ENCODE measurements around the gene PRRX2.

The PRRX2 gene

DNA sequence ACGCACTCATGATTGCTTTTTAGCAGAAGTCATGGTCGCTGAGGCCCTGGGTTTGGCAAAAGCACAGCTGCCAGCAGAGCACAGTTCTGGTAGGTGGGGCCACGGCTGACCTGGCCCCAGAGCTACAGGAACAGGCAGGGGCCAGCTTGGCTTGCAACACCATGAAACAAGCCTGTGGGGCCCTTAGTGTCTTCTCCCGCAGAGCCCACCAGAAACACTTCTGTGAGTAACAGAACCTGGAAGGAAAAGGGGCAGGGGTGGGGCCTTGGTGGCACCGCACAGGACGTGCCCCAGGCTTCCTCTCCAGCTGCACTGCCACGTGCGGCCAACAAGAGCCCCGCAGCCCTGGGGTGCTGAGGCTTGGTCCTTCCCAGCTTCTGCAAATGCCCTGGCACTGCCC, 28.3 kb upstream of the PRRX2 start:
- DNase-seq = no peak

GRCh38 chr9:129637673-129638439, 27.6 kb upstream of the PRRX2 start:
- no peak for DNase-seq

DNA sequence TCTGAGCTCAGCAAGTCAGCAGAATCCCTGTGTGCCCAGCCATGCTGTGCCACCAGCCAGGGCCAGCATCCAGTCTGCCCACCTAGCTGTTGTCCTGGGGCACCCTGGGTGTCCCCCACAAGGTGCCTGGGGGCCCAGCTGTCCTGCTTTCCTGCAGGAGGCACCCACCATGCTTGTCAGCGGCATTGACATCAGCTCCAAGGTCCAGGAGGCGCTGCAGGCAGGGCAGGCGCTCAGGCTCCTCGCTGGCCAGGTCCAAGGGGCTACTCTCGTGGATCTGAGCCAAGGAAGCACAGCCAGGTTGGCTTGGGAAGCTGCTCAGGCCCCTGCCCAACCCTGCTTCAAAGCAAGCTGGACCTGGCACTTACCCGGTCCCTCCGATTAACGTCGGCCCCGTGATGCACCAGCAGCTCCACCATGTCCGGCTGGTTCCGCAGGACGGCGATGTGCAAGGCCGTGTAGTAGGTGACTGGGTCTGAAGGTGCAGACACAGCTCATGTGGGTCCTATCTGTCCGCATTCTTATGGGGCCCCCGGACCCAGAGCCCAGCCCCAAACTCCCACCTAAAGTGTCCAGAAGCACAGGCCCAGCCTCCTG, 26.3 kb upstream of the PRRX2 start:
- DNase-seq = no peak

DNA sequence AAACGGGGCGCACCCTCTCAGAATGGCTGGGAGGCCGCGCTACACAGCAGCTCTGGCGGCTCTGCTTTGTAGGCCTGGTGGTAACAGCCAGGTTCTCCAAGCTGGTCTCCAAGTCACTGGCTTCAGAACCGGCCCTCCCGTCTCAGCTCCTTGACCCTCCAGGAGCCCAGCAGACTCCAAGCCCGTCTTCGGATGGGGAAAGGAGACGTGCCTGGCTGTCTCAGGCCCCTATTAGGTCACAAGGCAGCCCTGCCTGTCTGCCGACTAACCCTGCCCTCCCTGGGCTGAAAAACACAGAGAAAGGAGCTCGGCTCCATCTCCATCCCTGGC, 25.7 kb upstream of the PRRX2 start:
- no peak for DNase-seq

GRCh38 chr9:129640086-129640870, 25.2 kb upstream of the PRRX2 start:
- DNase-seq = no peak

DNA sequence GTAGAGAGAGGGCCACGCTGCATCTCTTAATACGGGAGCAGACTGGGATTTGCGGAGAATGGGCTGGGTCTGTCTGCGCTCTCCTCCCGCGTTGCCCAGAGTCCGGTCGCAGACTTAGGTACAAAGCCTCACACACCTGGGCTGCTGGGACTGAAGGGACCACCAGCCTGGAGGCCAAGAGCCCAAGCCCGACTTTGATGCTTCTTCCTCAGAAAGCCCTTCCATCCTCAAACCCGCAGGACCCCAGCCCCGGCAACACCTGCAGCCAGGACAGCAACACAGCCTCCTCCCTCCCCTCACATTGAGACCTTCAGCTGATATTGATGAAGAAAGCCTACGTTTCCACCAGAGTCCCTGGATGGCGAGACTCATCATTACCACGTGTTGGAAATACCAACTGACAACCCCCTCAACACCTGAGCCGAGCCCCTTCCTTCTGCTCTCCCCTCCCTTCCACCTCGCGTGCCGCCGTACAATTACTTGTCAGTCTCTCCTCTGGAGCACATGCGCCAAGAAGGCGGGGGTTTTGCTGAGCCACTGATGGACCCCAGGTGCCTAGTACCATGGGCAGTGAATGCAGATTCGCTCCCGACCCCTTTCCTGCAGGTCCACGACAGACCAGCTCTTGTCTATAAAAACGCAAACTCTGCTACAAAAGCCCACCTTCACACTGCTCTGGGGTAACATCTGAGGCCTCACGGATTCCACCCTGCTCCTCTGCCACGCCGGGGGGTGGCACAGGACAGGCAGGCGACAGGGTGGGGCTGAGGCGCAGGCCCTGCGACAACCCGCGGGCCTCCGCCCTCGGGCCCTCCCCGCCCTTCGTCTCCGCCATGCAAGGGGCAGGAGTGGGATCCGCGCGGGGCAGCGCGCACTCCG, 24.3 kb upstream of the PRRX2 start:
- no peak for DNase-seq

DNA sequence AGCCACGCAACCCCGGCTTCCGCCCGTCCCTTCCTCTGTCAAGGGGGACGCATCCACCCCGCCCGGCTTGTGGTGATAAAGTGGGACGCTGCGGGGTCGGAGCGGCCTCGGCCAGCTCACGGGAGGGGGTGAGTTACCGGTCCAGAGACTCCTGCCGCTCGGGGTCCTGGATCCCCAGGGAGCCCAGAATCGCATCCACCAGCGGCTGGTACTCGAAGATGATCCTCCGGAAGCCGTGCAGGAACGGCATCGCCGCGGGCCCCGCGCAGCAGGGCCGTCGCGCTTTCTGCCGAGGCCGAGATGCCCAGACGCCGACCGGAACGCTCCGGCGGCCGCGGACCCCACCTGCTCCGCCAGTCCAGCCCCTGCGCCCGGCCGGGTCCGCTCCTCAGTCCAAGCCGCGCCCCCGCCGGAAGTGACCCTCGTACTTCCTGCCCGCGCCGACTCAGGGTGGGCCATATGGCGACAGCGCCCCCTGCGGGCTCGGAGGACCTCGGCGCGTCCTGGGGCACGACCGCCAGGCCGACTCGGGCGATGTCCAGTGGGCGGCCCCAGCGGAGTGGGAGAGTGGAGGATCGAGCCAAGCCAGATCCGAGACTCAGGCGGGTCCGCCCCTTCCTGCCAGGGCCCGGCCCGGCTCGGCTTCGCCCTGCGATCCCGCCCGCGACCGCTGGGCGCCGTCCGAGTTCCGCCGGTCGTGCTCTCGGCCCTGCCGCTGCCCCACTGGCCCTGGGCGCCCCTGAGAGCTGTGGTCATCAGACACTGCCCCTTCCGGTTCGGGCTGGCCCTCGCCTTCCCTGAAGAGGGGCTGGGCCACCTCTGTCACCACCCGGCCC, 23.5 kb upstream of the PRRX2 start, which contains the start of gene ASB6:
ASB6 (minus strand) TSS at position 402 of the 836 bp plus-strand sequence; CDS start at position 250, 152 bp downstream.
- peak; percentile 86 for DNase-seq

- DNase-seq = no peak
Observed at GRCh38 chr9:129643706-129644105, 21.7 kb upstream of the PRRX2 start.

DNA sequence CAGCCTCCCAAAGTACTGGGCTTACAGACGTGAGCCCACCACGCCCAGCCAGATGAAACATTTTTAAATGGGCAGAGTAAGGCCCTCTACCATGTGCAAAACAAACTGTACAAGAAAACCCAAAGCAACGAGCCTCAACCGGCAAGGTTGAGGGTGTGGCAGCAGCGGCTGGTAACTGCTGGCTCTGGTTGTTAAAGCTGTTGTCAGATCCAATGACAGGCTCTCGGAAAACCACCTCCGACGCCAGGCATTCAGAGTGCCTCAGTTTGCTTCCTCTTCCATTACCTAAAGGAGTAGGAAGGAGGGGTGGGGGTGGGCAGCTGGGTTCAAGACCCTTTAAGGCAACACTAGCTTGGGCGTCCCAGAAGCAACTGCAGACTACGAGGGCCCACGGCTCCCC, 21.1 kb upstream of the PRRX2 start:
- no peak for DNase-seq

DNA sequence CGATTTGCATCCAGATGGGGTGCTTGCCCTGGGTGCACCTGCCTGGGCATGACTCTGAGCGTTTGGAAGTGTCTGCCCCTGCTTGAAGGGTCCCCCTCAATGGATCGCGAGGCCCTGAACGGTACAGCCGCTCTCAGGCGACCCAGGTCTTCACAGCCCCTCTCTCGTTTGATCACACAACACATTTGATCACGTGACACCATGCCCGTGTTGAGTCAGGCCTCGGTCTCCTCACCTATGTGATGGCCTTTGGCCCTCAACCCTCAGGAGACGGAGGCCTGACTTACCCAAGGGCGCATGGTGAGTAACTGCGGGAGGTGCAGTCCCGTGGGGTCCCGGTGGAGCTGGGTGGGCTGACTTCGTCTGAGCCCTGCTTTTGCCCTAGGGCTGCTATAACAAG, 20.5 kb upstream of the PRRX2 start:
- no peak for DNase-seq

DNA sequence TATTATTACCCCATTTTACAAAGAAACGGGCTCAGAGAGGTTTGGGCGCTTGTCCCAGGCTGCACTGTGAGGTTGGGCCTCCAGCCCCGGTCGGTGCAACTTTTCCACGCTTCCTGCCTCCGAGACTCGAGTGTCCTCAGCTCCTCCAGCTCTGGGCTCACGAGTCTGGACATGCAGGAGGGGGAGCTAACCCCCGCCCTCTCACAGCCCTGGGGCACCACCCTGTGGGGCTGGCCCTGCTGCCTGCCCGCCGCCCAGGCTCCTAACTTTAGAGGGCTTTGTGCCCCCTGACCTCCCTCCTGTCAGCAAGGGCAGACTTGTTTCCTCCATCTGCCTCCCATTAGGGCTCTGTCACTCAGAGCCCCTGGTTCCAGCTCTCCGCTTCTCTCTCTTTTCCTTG, 19.2 kb upstream of the PRRX2 start:
- no peak for DNase-seq

GRCh38 chr9:129646654-129647053, 18.8 kb upstream of the PRRX2 start:
- no peak for DNase-seq

DNA sequence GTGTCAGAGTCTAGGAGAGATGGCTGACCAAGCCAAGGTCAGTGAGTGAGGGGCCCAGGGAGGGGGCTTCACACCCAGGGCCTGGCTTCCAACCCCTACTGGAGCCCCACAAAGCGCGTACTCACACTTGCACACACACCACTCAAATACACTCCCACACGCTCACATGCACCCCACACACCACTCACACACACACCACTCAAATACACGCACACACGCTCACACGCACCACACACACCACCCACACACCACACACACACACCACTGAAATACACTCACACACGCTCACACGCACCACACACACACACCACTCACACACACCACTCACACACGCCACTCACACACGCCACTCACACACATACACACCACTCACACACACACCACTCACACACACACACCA, 17.8 kb upstream of the PRRX2 start:
- no peak for DNase-seq

- DNase-seq = no peak
Observed at GRCh38 chr9:129648092-129648763, 17.2 kb upstream of the PRRX2 start.

DNA sequence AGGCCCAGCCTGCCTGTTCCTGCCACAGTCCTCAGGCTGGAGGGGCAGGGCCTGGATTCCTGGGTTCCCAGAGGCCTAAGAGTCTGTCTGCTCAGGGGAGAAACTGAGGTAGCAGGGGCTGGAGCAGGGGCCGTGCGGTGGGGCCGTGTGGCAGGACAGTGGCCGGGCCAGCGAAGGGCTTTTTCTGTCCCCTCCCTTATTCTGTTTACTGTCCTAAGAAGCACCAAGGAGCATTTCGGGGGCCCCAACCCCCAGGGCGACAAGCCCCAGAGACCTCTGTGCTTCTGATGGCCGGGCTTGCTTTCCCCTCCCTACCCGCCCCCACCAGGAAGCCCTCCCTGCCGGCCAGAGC, 16.7 kb upstream of the PRRX2 start:
- no peak for DNase-seq

DNA sequence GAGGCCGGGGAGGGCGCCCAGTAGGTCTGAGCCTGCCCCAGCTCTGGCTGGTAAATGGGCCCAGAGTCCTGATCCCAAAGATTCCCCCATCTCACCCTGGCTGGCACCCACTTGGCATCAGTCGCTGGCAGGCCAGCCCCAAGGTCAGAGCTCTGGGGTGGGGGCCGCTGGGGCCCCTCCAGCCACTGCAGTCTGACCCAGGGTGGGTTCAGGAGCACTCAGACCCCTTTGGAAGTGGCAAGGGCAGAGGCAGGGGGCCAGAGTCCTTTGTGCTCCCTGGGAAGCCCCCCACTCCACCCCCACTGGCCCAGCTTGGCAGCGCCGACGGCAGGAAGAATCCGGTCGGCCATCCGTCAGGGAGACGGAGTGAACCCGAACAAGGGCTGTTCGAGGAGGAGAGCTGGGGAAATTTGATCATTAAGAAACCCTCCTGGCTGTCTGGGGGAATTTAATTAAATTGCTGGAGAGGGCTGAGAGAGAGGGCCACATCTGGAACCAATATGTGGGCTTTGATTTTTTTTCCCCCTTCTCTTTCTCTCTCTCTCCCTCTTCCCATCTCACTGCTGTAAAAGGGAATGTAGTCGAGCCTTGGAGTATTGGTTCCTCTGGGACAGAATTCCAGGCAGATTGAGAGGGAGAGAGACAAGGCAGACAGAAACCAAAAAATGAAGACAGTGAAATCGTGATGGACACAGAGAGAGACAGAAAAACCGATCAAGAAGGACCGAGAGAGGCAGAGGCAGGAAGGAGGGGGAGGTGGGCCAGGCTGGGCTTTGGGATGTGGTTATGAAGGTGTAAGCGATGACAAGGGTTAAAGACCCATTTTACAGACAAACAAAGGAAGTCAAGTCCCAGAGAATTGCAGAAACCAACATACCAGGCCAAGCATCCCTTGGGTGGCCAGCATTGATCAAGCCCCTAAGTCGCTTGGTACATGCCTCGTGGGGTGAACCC, 15.4 kb upstream of the PRRX2 start:
- DNase-seq = no peak

DNA sequence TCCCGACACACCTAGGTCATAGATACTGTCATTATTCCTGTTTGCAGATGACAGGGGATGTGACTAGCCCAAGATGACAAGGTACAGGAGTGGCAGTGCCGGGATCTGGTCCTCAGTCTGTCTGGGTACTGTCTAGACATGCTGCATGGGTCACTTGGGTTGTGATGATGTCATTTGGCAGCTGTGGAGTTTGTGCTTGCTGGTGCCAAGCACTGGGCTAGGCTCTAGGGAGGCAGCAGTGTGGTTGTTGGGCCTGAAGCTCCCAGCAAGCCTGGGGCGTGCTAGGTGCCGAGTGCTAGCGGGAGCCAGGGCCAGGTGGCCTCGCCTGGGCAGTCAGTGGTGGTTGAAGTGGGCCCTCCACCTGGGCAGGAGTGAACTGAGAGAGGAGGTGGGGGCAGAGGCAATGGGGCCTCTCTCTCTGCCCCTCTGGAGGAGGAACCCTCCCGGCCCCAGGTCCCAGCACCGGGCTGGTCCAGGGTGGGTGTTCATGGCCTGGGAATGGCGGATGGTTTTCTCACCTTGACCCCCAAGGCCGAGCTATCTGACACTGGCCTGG, 14.7 kb upstream of the PRRX2 start:
- DNase-seq = no peak

DNA sequence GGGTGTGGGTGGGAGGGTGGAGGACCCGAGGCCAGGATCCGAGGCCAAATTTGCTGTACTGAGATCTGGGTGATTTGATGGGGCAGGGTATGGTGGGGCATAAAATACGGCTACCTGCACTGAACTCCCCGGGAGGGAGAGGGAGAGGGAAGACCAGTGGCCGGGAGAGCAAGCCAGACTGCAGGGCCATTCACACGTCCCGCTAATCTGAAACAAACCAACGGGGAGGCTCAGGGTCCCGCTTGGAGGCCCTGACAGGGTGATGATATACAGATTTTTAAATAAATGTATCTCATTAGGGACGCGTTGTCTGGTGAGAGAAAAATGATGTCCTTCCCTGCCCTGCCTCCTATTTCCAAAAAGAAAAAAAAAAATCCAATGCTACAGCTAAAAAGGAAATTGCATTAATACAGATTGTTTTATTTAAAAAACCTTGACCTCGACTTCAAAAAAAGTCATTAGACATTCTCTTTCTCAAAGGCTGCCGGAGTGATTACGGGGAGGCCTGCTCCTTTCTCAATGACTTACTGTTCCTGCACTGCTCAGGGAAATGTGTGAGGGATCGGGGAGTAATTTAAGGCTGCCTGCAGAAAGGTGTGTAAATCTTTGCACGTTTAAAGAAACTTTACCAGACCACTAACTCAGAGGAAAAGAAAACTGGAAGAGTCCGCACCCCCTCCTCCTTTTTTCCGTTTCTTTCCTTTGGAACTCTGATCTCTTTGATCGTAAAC, 11.5 kb upstream of the PRRX2 start:
- no peak for DNase-seq

GRCh38 chr9:129654554-129655040, 10.8 kb upstream of the PRRX2 start:
- DNase-seq = no peak

All from GOT3 (cell line).